Stimulated activated CD4-positive, alpha-beta T cell treated with anti-CD3 and anti-CD28 coated beads, Interleukin-2, amount 100 ng/mL, for 48 hours (primary cell): ENCODE measurements around the gene SRP19.
"Not testable (repeated sequence)": the region's sequence is repeated elsewhere in the genome, so short reads cannot be mapped to it uniquely, and the experiment has no call there.

Experiments
- DNase-seq, 2 donors: peaks; one replicate each; pipeline ENCODE4 v3.0.0-alpha.2; 2020

SRP19 gene

GRCh38 chr5:112876362-112876761, 15.3 kb downstream of the SRP19 start:
- DNase-seq: no peak

- no peak for DNase-seq
These were observed 17.0 kb downstream of the SRP19 start for GRCh38 chr5:112878101-112878500.

GRCh38 chr5:112878760-112879159, 17.7 kb downstream of the SRP19 start:
- DNase-seq: peak in 1 of 2 donors; percentile 19

- DNase-seq: no peak
These were observed 19.3 kb downstream of the SRP19 start for GRCh38 chr5:112880219-112880964.

GRCh38 chr5:112883192-112883591, 22.1 kb downstream of the SRP19 start:
- DNase-seq: no peak

- DNase-seq: no peak
These were observed 23.9 kb downstream of the SRP19 start for GRCh38 chr5:112885001-112885400.

- no peak for DNase-seq
These were observed 25.9 kb downstream of the SRP19 start for GRCh38 chr5:112886975-112887374.

- DNase-seq: not testable (repeated sequence)
These were observed 31.0 kb downstream of the SRP19 start for GRCh38 chr5:112892066-112892465.

GRCh38 chr5:112892776-112893175, 31.7 kb downstream of the SRP19 start:
- DNase-seq: no peak

GRCh38 chr5:112895682-112896081, 34.6 kb downstream of the SRP19 start:
- no peak for DNase-seq

GRCh38 chr5:112902561-112902960, 41.5 kb downstream of the SRP19 start:
- no peak for DNase-seq

- DNase-seq: not testable (repeated sequence)
These were observed 43.9 kb downstream of the SRP19 start for GRCh38 chr5:112904996-112905395.

GRCh38 chr5:112906637-112907036, 45.5 kb downstream of the SRP19 start:
- no peak for DNase-seq

- no peak for DNase-seq
These were observed 46.1 kb downstream of the SRP19 start for GRCh38 chr5:112907166-112907631.

GRCh38 chr5:112908854-112909253, 47.8 kb downstream of the SRP19 start:
- no peak for DNase-seq

- DNase-seq: no peak
These were observed 49.4 kb downstream of the SRP19 start for GRCh38 chr5:112910529-112910928.

GRCh38 chr5:112914584-112914983, 53.5 kb downstream of the SRP19 start:
- DNase-seq: no peak

- no peak for DNase-seq
These were observed 54.7 kb downstream of the SRP19 start for GRCh38 chr5:112915831-112916230.

- no peak for DNase-seq
These were observed 56.4 kb downstream of the SRP19 start for GRCh38 chr5:112917453-112917995.

GRCh38 chr5:112918136-112918535, 57.0 kb downstream of the SRP19 start:
- no peak for DNase-seq

GRCh38 chr5:112918679-112919078, 57.6 kb downstream of the SRP19 start:
- DNase-seq: no peak
